ENCODE measurements around the gene KRT33A. TPM values are rescaled to one million over a fixed set of nuclear protein-coding genes. Genes with fewer than 3 reads are reported as not detected.
A peak's percentile ranks its signal among the peaks of the same experiment; 100 is the strongest.

KRT33A gene
- total RNA-seq, 3 donors from 2014 or later (not counting 1 experiment from before 2014, with no cell fraction given), result not detected

DNA sequence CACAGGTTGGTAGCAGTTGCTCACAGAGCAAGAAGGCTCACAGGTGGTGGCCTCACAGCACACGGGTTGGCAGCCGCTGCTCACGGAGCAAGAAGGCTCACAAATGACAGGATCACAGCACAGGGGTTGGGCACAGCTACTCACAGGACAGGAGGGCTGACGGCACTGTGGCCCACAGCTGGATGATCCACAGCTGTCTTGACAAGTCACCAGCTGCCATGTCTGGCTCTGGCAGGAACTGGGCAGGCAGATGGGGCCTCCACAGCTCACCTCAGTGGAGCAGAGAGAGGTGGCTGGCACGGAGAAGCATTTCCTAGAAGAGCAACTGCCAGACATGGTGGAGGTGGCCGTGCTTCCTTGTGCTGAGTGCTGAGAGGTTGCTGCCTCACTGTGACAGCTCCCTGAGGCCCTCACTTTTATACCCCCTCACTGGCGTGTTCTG lies 41.7 kb downstream of the KRT33A start, which contains the start of gene KRTAP16-1:
Gene KRTAP16-1 (minus strand): TSS at position 392 of the 442 bp plus-strand sequence. CDS start 56 bp downstream, at position 336.
- WGBS (ENCODE audit: insufficient coverage), result 9% methylated on average over 7 of the region's 7 CpGs
- DNase-seq (no peak), ATAC-seq (peak in 2 of 3 donors; percentile 54 to 63)
- Histone ChIP-seq H3K9me3 (ENCODE audit: control insufficient read depth, insufficient read depth, low read length) (no peaks in the 10 kb centered on the region), H3K27me3 (ENCODE audit: control insufficient read depth, insufficient read depth, low read length) (no peaks in the 10 kb centered on the region), H3K4me3 (ENCODE audit: low read length) (no peak within 1 kb of the TSS), H3K36me3 (ENCODE audit: control insufficient read depth, insufficient read depth, low read length) (no peaks in the 10 kb centered on the region), H3K4me1 (ENCODE audit: control insufficient read depth, insufficient read depth, low read length) (peaks cover 38% of the 10 kb centered on the region), H3K27ac (ENCODE audit: low read length) (peak within 1 kb of the TSS; percentile 83)
- peak within 1 kb of the TSS; percentile 86 to 89 for H3K27ac Mint-ChIP-seq
- peak within 1 kb of the TSS; percentile 81 for H3K4me3 Mint-ChIP-seq
- H3K36me3 Mint-ChIP-seq, result no peaks in the 10 kb centered on the region
- intact Hi-C loops (cut with micrococcal nuclease), result no loop called here
- TF ChIP-seq, protein P1, sequence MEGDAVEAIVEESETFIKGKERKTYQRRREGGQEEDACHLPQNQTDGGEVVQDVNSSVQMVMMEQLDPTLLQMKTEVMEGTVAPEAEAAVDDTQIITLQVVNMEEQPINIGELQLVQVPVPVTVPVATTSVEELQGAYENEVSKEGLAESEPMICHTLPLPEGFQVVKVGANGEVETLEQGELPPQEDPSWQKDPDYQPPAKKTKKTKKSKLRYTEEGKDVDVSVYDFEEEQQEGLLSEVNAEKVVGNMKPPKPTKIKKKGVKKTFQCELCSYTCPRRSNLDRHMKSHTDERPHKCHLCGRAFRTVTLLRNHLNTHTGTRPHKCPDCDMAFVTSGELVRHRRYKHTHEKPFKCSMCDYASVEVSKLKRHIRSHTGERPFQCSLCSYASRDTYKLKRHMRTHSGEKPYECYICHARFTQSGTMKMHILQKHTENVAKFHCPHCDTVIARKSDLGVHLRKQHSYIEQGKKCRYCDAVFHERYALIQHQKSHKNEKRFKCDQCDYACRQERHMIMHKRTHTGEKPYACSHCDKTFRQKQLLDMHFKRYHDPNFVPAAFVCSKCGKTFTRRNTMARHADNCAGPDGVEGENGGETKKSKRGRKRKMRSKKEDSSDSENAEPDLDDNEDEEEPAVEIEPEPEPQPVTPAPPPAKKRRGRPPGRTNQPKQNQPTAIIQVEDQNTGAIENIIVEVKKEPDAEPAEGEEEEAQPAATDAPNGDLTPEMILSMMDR (IDR thresholded peaks at IDR 0.05), result no peak
- H3K9me3 Mint-ChIP-seq, result no peaks in the 10 kb centered on the region
- peaks cover 45 to 49% of the 10 kb centered on the region in 2 donors for H3K4me1 Mint-ChIP-seq
- peaks cover 0 to 4% of the 10 kb centered on the region in 2 donors for H3K27me3 Mint-ChIP-seq (ENCODE audit: low read depth in 2 of 2)

DNA sequence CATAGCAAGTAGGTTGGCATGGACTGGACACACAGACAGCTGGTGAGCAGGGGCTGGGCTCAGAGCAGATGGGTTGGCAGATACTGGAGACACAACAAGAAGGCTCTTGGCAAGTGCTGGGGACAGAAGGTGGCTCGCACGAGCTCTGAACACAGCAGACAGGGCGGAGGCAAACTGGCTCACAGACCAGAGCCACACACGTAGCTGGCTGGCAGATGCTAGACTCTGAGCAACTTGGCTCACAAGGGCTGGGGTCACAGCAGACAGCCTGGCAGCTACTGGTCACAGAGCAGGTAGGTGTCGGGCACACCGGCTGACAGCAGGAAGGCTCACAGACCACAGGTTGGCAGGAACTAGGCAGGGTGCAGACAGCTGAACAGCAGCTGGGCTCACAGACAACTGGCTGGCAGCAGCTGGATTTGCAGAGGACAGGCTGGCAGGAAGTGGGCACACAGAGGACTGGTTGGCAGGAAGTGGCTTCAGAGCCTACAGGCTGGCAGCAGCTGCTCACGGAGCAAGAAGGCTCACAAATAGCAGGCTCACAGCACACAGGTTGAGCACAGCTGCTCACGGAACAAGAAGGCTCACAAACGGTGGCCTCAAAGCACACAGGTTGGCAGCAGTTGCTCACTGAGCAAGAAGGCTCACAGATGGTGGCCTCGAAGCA lies 42.2 kb downstream of the KRT33A start:
- Mint-ChIP-seq H3K4me3 (peak overlapping the region; percentile 81), H3K9me3 (no peaks in the 10 kb centered on the region), H3K36me3 (no peaks in the 10 kb centered on the region), H3K4me1 (peaks cover 45 to 49% of the 10 kb centered on the region in 2 donors), H3K27ac (peak overlapping the region; percentile 86 to 89), H3K27me3 (ENCODE audit: low read depth in 2 of 2) (peaks cover 0 to 4% of the 10 kb centered on the region in 2 donors)
- H3K27ac ChIP-seq (ENCODE audit: low read length), result peak overlapping the region; percentile 83
- WGBS (ENCODE audit: insufficient coverage), result under 1% methylated on average over 10 of the region's 10 CpGs
- peak; percentile 78 to 86 (median 82) for ATAC-seq
- H3K9me3 ChIP-seq (ENCODE audit: control insufficient read depth, insufficient read depth, low read length), result no peaks in the 10 kb centered on the region
- H3K4me3 ChIP-seq (ENCODE audit: low read length), result no peak overlapping the region
- H3K4me1 ChIP-seq (ENCODE audit: control insufficient read depth, insufficient read depth, low read length), result peaks cover 38% of the 10 kb centered on the region
- intact Hi-C loops (cut with micrococcal nuclease), result no loop called here
- peak; percentile 51 to 93 for DNase-seq
- TF ChIP-seq, protein P1 (IDR thresholded peaks at IDR 0.05), result no peak
- no peaks in the 10 kb centered on the region for H3K36me3 ChIP-seq (ENCODE audit: control insufficient read depth, insufficient read depth, low read length)
- no peaks in the 10 kb centered on the region for H3K27me3 ChIP-seq (ENCODE audit: control insufficient read depth, insufficient read depth, low read length)

- TF ChIP-seq, protein P1 (IDR thresholded peaks at IDR 0.05), result no peak
- ATAC-seq (no peak), DNase-seq (peak in 1 of 2 donors; percentile 29)
- Mint-ChIP-seq H3K27ac (peak overlapping the region; percentile 86 to 89), H3K36me3 (no peaks in the 10 kb centered on the region), H3K27me3 (ENCODE audit: low read depth in 2 of 2) (peaks cover 0 to 4% of the 10 kb centered on the region in 2 donors), H3K9me3 (no peaks in the 10 kb centered on the region), H3K4me3 (peak overlapping the region; percentile 81), H3K4me1 (peaks cover 45 to 49% of the 10 kb centered on the region in 2 donors)
- no peaks in the 10 kb centered on the region for H3K36me3 ChIP-seq (ENCODE audit: control insufficient read depth, insufficient read depth, low read length)
- no peaks in the 10 kb centered on the region for H3K27me3 ChIP-seq (ENCODE audit: control insufficient read depth, insufficient read depth, low read length)
- H3K4me3 ChIP-seq (ENCODE audit: low read length), result no peak overlapping the region
- H3K9me3 ChIP-seq (ENCODE audit: control insufficient read depth, insufficient read depth, low read length), result no peaks in the 10 kb centered on the region
- intact Hi-C loops (cut with micrococcal nuclease), result no loop called here
- peak overlapping the region; percentile 83 for H3K27ac ChIP-seq (ENCODE audit: low read length)
- 86% methylated on average over 9 of the region's 9 CpGs for WGBS (ENCODE audit: insufficient coverage)
- H3K4me1 ChIP-seq (ENCODE audit: control insufficient read depth, insufficient read depth, low read length), result peaks cover 38% of the 10 kb centered on the region
These were observed 43.0 kb downstream of the KRT33A start for GRCh38 chr17:41307647-41308046.

All from natural killer cell (primary cell).